GM21515 (cell line): ENCODE data around the gene TAL2.
"Not testable (repeated sequence)": the region's sequence is repeated elsewhere in the genome, so short reads cannot be mapped to it uniquely, and the experiment has no call there.

ENCODE experiments used
- ATAC-seq: cut with Tn5 transposase; IDR thresholded peaks from one replicate; pipeline ENCODE4 v1.9.1; 2021; ENCODE audit not compliant: unreplicated experiment

TAL2 gene

DNA sequence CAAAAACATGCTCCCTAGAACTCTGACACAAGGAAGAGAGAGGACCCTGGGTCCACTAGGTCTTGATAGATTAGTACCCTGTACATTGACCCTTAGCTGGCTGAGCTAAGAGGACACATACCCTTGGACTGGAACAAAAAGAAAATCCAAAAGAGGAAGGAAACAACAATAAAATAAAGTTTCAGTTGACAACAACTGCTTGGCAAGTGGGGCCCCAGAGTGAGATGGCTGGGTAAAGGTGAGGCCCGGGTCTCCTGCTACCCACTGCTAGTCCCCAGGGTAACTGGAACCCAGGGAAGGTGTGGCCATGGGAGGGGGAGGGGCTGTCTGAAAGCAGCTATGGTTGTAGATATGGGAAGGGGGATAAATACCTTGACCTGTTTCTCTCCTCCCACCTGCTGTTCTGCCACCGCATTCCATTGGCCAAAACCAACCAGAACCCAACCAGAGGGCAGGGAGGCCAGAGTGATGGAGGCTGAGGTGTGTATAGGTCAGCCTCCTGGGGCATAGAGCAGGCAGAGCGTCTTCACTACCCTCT, 11.7 kb downstream of the TAL2 start:
- ATAC-seq: no peak

DNA sequence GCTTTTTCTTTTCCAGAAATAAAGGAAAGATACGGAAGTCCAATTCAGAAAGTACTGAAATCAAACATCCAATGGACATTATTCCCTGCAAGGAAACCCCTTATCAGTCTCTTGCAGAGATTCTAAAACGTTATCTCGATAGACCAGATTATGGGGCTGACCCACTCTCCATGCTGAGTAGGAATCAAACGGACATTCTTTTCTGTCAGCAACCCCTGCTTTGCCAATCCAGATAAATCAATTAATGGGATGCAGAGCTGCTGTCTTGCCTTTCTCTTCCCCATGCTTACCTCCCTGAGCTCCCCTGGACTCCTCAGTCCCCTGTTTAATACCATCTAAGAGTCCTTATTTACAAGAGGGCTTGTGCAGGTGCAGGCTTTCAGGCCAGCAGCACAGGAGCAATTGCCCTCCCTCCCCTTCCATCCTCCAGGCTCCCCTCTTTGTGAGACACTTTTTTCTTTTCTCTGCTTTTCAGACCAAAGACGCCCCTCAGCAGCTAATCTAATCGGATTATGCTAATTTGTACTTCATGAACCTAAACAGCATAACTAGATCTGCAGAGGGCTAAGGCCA, 14.2 kb downstream of the TAL2 start:
- no peak for ATAC-seq

DNA sequence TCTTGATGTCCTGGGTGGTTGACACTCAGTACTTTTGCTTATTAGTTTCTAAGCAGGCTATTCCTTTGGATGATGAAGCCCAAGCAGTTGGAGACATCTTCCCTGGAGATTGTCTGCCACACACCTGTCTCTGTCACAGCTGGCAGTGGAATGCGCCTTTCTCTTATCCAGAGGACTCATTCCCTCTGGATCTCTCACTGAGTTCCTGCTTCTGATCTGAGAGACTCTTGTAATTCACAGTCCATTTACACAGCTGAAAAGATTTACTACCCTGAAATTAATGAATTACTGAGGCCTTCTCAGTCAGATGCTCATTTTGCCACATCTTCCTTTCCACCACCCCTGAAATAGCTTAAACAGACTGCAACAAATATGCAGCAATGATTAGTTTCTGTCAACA, 15.9 kb downstream of the TAL2 start:
- ATAC-seq: no peak

DNA sequence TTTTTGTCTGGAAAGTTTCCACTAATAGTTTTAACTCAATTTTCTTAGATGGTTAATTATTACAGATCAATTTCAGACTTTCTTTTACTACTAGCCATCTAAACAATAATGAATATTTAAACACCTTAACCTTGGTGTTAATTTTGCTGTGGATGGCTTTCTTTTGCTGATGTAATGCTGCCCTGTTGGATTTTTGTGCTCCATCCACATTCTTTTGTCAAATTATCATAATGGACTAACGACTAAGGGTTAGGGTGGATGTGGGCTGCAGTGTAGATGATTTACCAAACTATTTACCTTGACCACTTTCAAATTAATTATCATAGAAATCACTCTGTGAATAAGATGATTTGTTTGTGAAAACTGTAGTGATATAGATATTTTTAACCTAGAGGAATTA, 16.5 kb downstream of the TAL2 start:
- no peak for ATAC-seq

DNA sequence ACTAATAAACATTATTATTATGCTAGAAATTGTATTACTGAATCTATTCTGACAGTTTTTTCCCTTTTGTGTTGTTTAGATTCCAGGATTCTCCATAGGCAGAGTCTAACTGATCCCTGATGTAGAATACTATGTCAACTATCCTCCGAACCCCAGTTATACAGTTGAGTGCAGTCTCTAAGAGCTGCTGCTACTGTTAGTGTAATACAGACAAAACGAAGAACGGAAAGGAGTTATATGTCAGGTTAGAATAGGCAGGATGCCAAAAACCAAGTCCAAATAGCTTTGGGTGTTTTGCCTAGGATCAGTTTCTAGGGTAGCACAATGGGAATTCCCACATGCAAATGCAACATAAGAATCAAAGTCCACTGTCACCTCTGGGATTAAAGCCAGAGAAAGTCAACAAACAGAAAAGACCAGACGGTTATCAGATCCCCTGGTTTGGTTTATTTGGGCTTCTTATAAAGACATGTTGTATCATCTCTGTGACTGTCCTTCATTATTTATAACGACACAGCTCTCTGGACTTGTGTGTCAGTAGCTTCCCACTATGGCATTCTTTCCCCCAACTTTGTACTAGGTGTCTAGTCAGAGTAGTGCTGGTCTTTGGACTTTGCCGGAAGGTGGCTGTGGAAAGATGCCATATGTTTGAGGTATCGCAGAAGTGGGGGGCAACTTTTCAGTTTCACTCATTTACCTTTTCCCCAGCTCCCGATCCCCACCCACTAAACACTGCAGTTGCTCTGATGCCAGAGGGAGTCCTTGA, 17.2 kb downstream of the TAL2 start:
- ATAC-seq: no peak

DNA sequence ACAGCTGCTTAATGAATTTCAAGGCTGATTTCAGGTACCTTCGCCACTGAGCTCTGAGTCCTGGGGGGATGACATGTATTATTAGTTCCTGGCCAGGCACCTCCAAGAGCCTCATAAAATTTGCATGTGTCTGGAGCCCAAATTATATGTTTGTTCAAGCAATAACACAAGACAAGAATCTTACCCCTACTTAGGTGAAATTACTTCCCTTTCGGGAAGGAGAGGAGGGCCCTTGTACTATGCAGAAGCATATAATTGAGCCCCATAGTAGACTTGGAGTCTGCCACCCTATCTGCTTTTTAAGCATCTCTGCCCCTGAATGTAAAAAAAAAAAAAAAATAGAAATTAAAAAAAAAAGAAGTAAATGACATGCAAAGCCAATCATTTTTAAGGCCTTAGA, 19.1 kb downstream of the TAL2 start:
- ATAC-seq: no peak

DNA sequence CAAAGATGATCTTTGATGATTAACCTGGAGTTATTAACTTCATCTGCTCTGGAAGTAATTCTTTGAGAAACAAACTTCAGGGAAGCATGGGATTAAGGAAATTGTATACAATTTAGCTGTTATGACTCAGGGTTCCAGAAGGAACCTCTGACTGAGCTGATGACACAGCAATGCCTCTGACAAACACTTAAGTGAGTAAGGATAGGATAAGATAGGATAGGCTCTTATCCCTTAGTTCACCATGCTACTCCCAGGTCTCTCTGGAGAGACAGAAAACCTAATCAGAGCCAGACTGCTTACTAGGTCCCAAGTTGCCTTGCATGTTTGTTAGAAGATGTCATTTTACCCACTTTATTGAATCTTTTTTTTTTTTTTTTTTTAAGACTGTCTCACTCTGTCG, 19.5 kb downstream of the TAL2 start:
- no peak for ATAC-seq

DNA sequence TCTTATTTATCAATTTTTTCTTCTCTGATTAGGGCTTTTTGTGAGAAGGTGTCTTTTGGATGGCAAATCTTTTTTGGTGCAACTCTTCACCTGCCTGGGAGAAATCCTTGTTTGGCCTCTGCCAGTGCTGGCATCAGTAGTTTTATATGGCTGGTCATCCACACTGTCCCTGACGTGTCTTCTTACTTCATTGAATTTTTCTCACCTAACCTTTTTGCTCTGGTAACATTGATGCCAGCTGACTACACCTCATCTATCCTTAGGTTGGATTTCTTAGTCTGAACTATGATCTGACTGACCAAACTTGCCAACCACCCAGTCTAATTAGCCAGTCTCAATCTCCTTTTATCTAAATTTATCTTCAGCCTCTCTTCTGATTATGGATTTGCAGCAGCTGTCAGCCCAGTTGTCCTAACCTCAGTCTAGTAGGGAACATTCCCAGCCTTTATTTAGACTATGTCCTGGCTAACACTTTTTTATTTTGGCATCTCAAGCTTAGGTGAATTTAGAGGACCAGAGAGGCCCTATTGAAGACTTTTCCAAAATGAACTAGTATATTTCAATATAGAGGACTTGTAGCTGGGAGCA, 21.5 kb downstream of the TAL2 start:
- no peak for ATAC-seq

DNA sequence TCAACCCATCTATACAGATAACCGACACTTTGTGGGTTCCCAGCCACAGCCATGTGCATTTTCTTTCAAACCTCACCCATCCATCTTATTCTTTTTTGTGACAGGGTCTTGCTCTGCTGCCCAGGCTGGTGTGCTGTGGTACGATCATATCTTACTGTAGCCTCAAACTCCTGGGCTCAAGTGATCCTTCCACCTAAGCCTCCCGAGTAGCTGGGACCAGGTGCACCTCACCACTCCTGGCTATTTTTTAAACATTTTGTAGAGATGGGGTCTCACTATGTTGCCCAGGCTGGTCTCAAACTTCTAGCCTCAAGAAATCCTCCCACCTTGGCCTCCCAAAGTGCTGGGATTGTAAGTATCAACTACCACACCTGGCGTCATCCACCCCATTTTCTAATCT, 24.7 kb downstream of the TAL2 start:
- ATAC-seq: no peak

DNA sequence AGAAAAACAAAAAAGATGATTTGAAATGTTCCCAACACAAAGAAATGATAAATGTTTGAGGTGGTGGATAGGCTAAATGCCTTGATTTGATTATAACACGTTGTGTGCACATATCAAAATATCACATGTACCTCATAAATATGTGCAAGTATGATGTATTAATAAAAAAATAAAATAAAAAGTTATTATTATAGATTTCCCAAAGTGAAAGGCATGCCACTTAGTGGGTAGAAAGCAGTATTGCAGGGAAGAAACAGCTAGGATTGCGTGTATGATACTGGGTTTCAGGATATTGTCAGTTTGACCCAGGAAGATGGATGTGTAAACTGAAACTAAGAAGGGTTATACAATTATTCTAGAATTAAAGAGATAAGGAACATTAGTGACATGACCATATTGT, 28.5 kb downstream of the TAL2 start:
- ATAC-seq: no peak

DNA sequence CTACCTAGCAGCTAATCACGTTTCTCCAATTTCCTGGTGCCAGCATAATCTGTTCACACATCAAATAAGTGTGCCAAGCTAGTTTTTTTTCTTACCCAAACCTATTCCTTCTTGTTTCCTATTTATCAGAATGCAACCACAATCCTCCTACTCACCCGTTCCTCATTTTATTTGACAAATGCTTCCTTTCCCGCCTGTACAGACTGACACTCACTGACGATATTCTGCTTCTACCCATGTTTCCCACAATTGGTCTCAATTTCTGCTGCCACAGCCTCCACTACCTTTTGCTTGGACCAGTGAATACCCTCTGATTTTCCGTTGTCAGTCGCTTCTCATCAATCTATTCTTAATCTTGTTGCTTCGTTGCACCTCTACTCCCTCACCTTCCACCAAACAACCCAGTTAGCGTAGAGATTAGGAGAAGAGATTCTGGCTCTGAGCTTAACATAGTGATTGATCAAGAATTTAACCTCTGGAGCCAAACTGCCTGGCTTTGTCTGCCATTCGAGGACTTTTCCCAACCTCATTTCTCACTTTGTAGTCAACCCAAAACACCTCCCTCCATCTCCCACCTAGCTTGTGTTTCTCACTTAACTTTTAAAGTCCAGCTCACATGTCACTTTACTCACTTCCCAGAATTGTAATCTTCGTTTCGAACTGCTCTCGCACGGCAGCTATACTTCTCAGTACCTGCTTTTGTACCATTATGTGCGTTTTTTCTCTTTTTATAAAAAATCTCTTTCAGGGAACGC, 31.4 kb downstream of the TAL2 start:
- peak; percentile 37 for ATAC-seq

DNA sequence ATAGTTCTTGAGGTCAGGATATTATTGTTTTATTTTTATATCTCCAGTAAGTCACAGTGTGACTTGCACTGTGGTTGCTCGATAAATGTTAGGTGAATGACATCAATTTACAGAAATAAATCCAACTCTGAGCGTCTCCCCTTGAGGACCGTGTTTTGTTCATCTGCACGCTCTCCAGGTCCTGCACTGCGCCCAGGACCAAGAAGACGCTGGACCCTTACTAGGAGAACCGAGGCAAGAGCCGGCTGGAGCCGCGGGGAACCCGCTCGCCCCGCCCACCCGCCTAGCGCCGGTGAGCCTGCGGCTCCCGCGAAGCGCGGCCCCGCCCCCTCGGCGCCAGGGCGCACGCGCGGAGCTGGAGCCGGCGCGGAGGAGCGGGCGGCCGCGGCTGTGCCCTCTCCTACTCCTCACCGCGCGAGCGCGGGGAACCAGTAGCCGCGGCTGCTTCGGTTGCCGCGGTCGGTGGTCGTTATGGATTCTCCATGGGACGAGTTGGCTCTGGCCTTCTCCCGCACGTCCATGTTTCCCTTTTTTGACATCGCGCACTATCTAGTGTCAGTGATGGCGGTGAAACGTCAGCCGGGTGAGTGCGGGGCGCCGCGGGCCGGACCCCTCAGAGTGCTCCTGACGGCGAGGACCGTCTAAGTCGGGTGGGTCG, 32.1 kb downstream of the TAL2 start, which contains the start of gene TMEM38B:
TSS of gene TMEM38B (plus strand) at position 352 of the 658 bp plus-strand sequence. CDS start at position 472, 120 bp downstream.
- peak; percentile 77 for ATAC-seq

DNA sequence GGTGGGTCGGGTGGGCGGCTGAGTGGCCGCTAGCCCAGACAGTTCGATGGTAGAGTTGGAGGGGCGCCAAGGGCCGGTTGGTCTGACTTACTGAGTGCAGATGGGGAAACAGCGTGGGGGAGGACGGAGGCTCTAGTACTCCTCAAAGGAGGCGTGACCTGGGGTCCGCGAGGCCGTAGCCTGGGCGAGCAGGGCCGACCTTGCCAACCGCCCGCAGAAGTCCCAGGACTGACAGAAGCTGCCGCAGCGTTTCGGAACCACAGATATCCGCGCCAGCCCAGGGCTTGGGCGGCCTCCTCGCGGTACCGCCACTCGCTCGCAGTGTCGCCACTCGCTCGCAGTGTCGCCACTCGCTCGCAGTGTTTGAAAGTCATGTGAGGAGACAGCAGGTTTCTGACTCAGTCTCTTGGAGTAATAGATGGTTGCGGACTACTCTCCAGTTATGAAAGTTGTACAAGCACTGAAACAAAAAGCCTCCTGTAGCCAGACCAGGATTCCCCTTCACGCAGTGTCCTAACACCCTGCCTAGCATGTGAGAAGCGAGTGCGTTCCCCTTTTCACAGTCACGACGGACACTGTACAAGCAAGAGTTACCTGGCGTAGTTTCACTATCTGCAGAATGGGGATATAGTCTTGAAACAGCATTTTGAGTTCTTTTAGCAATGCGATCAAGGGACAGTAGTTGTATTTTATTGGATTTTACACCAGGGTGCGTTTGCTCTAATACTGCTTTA, 32.8 kb downstream of the TAL2 start:
- ATAC-seq: peak; percentile 62

DNA sequence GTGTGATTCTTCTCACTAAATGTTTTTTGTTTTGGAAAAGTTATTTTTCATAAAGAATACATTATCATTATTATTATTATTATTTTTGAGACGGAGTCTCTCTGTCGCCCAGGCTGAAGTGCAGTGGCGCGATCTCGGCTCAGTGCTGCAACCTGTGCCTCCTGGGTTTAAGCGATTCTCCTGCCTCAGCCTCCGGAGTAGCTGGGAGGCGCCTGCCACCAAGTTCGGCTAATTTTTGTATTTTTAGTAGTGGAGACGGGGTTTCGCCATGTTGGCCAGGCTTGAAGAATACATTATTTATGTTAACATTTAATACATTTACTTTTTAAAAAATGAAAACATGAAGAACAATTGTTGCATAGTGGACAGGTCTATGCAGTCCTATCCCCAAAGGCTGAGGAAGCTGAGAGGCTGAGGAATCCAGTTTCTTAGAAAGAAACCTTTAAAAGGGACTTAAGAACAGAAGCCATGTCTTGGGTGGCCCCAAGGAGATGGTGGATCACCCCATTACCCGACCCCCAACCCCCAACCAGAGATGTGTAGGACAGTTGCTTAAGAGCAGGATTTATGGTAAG, 34.0 kb downstream of the TAL2 start:
- no peak for ATAC-seq

DNA sequence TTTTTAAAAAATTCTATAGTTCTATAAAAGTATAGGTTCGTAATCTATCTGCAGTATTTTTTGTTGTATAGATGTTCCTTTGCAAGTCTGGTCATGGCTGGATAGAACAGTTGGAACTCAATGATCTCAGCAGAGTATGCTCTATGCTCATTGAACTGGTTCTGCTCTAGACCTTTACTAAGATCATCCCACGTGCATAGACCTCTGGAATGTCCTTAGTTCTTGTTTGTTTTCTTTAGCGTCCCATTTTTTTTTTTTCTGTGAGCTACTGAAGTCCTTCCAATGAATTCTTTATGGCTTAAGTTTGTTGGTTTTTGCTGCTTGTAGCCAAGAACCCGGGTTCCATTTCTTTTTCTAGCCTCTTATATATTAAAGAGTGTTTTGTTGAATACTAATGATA, 35.6 kb downstream of the TAL2 start:
- no peak for ATAC-seq

DNA sequence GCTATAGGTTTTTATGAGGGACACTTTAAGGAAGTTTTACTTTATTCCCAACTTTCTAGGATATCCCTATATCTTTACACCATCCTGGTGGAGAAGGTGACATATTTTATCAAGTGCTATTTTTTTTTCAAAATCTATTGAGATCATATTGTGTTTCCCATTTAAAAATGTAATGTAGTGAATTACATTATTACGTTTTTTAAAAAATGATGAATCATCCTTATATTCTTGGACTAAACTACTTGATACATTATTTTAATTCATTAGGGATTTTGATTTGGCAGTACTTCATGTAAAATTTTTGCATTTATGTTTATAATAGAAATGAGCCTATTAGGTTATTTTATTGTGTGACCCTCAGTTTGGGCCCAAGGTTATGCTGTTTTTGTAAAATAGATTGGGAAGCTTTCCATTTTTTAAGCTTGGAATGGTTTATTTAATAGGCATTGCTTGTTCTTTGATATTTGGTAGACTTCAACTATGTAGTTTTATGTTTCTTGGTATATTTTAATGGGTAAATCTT, 36.2 kb downstream of the TAL2 start:
- no peak for ATAC-seq

DNA sequence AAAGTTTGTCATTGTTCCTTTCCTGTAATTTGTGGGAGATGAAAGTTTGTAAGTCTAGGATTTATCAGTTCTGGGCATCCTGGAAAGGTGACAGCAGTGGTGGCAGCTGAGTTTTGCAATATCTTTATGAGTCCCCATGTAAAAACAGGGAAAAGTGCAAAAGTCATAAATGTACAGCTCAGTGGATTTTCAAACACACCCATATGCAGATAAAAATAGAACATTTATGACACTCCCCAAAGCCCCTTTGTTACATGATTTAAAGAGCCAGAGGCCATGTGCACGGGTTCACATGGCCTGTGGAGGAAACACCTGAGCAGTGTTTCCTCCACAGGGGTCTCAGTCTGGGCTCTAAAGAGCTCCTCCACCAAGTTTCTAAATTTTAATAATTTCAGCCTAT, 38.4 kb downstream of the TAL2 start:
- ATAC-seq: no peak

DNA sequence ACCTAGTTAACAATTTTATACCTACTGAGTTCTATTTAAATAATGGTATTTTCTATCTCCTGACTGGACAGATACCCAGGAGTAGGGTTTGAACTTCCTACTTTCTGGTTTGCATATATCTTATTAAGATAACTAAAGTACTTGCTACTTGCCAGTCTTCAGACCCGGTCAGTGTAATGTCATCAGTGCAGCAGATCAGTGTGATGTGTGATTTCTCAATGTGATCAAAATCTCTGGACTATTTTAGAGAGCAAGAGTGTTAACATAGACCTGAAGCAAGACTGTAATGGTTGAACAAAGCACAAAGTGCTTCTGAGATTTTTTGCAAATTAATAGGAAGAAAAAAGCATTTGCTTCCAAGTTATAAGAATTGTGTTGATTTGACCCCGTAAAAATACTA, 38.9 kb downstream of the TAL2 start:
- no peak for ATAC-seq

DNA sequence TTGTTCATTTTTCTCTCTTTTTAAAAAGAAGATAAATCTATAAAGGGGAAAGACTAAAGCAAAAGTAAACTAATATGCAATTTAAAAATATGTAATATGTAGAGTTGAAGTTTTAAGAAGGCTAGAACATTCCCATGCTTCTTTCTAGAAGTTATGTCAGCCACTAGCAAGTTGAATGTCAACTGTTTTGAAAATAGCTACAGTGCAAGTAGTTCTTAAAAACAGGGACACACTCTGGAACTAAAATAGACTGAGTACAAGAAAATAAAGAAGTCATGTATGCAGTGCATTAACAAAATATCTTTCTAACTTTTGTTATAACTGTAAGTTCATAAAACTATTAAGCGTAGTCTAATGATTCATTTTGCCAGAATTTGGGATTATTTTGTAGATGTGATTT, 40.0 kb downstream of the TAL2 start:
- no peak for ATAC-seq

DNA sequence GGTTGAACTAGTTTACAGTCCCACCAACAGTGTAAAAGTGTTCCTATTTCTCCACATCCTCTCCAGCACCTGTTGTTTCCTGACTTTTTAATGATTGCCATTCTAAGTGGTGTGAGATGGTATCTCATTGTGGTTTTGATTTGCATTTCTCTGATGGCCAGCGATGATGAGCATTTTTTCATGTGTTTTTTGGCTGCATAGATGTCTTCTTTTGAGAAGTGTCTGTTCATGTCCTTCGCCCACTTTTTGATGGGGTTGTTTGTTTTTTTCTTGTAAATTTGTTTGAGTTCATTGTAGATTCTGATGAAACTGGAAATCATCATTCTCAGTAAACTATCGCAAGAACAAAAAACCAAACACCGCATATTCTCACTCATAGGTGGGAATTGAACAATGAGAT, 41.4 kb downstream of the TAL2 start:
- ATAC-seq: not testable (repeated sequence)
